Panc1 (cell line): Measurements from ENCODE around the gene AGBL5. TPM values are rescaled to one million over a fixed set of nuclear protein-coding genes. Genes with fewer than 3 reads are reported as not detected.

ENCODE experiments used
- ATAC-seq: fragments of 200-7000 bp; cut with Tn5 transposase; 2 replicates; pipeline ENCODE4 v1.9.1; 2020; ENCODE audit warnings: mild to moderate bottlenecking, moderate library complexity
- BruUV-seq: library from RNA; stranded (reverse); fragments of 400-500 nt; replicated peaks from 2 replicates; lab custom pipeline; 2021; lab: Mats Ljungman, UMichigan
- CTCF ChIA-PET: fragments of 300-600 bp; sonication (Branson Sonifier 250); formaldehyde crosslinking; loops from one replicate; lab custom pipeline; 2022; ENCODE audit warnings: antibody characterized with exemption; lab: Charles Lee
- POLR2A ChIA-PET: fragments of 300-600 bp; sonication (Branson Sonifier 250); formaldehyde crosslinking; loops from one replicate; lab custom pipeline; 2022; ENCODE audit warnings: antibody characterized with exemption; lab: Charles Lee
- DNase-seq: peaks from one replicate; pipeline ENCODE4 v3.0.0-alpha.2; 2010; ENCODE audit warnings: low read depth, low spot score
- H3K27ac ChIP-seq: 2 replicates; pipeline ENCODE4 v1.5.1; 2011; ENCODE audit warnings: mild to moderate bottlenecking, low read length, inconsistent platforms
- H3K27me3 ChIP-seq: fragments of 200-500 bp; sonication (Bioruptor generic); 2 replicates; pipeline ENCODE4 v1.6.0; 2014; ENCODE audit warnings: low read length, inconsistent platforms; ENCODE audit not compliant: control insufficient read depth, insufficient read depth
- H3K36me3 ChIP-seq: fragments of 200-500 bp; sonication (Bioruptor generic); 2 replicates; pipeline ENCODE4 v1.5.1; 2014; ENCODE audit warnings: inconsistent platforms, mild to moderate bottlenecking, low read length, moderate library complexity; ENCODE audit not compliant: control insufficient read depth, insufficient read depth
- H3K4me1 ChIP-seq: 2 replicates; pipeline ENCODE4 v1.5.1; 2011; ENCODE audit warnings: inconsistent platforms, mild to moderate bottlenecking, low read length, moderate library complexity; ENCODE audit not compliant: control insufficient read depth, insufficient read depth
- H3K4me3 ChIP-seq, 2 experiments: 2 replicates each; pipeline ENCODE4 v1.5.1; 2011 to 2012; ENCODE audit warnings: low read depth in 2 of 2, low read length in 2 of 2, mild to moderate bottlenecking in 2 of 2, inconsistent platforms in 1 of 2, moderate library complexity in 1 of 2
- H3K9me3 ChIP-seq: fragments of 200-500 bp; sonication (Bioruptor generic); 2 replicates; pipeline ENCODE4 v1.5.1; 2014; ENCODE audit warnings: low read depth, mild to moderate bottlenecking, inconsistent platforms, low read length, moderate library complexity; ENCODE audit not compliant: control insufficient read depth, insufficient read depth
- CTCF ChIP-seq: fragments of 450-650 bp; IDR thresholded peaks from 2 replicates; pipeline ENCODE4 v1.5.1; 2017; ENCODE audit warnings: mild to moderate bottlenecking
- POLR2AphosphoS5 ChIP-seq: IDR thresholded peaks from 2 replicates; pipeline ENCODE4 v1.6.1; 2012; ENCODE audit warnings: mild to moderate bottlenecking, low read depth, low read length, moderate library complexity
- REST ChIP-seq, 2 experiments: IDR thresholded peaks; 2 replicates each; pipeline ENCODE4 v1.6.1; 2011 to 2012; ENCODE audit warnings: low read depth in 2 of 2, control low read depth in 1 of 2, low read length in 1 of 2, mild to moderate bottlenecking in 1 of 2, moderate library complexity in 1 of 2; ENCODE audit not compliant: insufficient read depth in 1 of 2
- SIN3A ChIP-seq: IDR thresholded peaks from 2 replicates; pipeline ENCODE4 v1.6.1; 2012; ENCODE audit warnings: low read depth, mild to moderate bottlenecking, low read length, moderate library complexity, borderline replicate concordance; ENCODE audit not compliant: insufficient read depth
- TCF7L2 ChIP-seq: IDR thresholded peaks from 2 replicates; pipeline ENCODE4 v1.6.1; 2011; ENCODE audit warnings: mild to moderate bottlenecking, low read depth, low read length, inconsistent platforms
- in situ Hi-C: cut with HindIII; loops from 2 replicates; pipeline ENCODE4 v1.10.0; 2016; ENCODE audit warnings: low sequenced_read_pairs, low pct_unique_long_range_greater_than_20kb
- intact Hi-C: fragments of 100-400 bp; cut with micrococcal nuclease; formaldehyde crosslinking; loops from one replicate; pipeline ENCODE4 v1.10.0; 2022; ENCODE audit not compliant: unreplicated experiment
- total RNA-seq: library from RNA; stranded (reverse); gene quantifications from one replicate; pipeline ENCODE4 v1.2.1, GENCODE V29; 2021; ENCODE audit not compliant: unreplicated experiment

AGBL5 gene
- total RNA-seq, 1 experiment from 2014 or later: 55.6 TPM

DNA sequence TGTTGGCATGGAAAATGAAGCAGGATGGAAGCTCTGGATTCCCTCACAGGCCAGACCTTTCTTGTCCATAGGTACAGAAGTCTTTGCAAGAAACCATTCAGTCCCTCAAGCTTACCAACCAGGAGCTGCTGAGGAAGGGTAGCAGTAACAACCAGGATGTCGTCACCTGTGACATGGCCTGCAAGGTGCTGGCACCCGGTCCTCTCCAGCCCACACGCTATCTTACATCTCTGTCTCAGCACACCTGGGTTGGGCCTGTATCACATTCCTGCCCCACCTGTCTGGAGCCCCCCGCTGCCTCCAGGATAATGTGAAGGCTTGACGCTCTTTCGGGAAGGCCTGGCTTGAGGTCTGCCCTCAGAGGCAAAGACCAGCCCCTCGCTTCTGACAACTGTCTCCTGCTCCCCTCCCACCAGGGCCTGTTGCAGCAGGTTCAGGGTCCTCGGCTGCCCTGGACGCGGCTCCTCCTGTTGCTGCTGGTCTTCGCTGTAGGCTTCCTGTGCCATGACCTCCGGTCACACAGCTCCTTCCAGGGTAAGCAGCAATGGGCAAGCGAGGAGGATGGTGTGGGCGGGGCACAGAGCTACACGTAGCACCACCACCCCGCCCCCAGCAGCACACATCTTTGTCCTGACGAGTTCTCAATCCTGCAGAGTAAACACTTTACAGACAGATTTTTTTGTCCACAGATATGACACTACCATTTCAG lies 12.7 kb upstream of the AGBL5 start:
- H3K9me3 ChIP-seq: no peaks in the 10 kb centered on the region
- ChIA-PET CTCF (no interaction called here), POLR2A (no interaction called here)
- in situ Hi-C loops: no loop called here
- intact Hi-C loops: no loop called here
- ATAC-seq (no peak), DNase-seq (no peak)
- no peak overlapping the region for H3K27ac ChIP-seq
- no peaks in the 10 kb centered on the region for H3K27me3 ChIP-seq
- BruUV-seq: no TSS peak
- H3K4me1 ChIP-seq: peaks cover 4% of the 10 kb centered on the region
- TF ChIP-seq SIN3A (no peak), TCF7L2 (no peak), CTCF (no peak), POLR2AphosphoS5 (no peak)
- H3K4me3 ChIP-seq: no peak overlapping the region
- peaks cover 8% of the 10 kb centered on the region for H3K36me3 ChIP-seq

DNA sequence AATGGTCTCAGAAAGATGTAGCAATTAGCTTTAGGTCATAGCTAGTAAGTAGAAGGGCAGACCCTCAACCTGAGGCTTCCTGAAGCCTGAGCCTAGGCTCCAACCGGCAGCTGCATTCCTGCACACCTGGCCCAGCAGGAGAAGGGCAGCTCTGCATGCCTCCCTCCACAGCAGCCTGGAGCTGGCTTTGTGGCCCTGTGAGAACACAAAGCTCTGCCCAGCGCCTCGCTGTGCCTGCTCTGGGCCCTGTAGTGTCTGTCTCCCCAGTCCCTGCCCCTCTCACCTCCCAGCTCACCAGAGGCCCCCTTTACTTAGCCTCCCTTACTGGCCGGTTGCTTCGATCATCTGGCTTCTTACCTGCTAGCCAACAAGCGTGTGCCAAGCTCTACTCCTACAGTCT lies 12.0 kb upstream of the AGBL5 start:
- Histone ChIP-seq H3K4me3 (no peak overlapping the region), H3K36me3 (peaks cover 8% of the 10 kb centered on the region), H3K27me3 (no peaks in the 10 kb centered on the region), H3K4me1 (no peaks in the 10 kb centered on the region), H3K9me3 (no peaks in the 10 kb centered on the region), H3K27ac (no peak overlapping the region)
- intact Hi-C loops (no loop called here), in situ Hi-C loops (no loop called here)
- ATAC-seq (no peak), DNase-seq (no peak)
- ChIA-PET CTCF (no interaction called here), POLR2A (no interaction called here)
- BruUV-seq: no TSS peak
- TF ChIP-seq REST (IDR thresholded peaks at IDR 0.05; ENCODE audit: insufficient read depth in 1 of 2, low read depth in 2 of 2, low read length in 1 of 2): no peak
- no peak for TF ChIP-seq SIN3A
- no peak for TF ChIP-seq CTCF
- TF ChIP-seq POLR2AphosphoS5: no peak
- TF ChIP-seq TCF7L2: no peak
